ENCODE results near the gene TMEM95. TPM values are rescaled to one million over a fixed set of nuclear protein-coding genes. Genes with fewer than 3 reads are reported as not detected.

Gene TMEM95
- polyA plus RNA-seq, 1 donor from 2014 or later: not detected

DNA sequence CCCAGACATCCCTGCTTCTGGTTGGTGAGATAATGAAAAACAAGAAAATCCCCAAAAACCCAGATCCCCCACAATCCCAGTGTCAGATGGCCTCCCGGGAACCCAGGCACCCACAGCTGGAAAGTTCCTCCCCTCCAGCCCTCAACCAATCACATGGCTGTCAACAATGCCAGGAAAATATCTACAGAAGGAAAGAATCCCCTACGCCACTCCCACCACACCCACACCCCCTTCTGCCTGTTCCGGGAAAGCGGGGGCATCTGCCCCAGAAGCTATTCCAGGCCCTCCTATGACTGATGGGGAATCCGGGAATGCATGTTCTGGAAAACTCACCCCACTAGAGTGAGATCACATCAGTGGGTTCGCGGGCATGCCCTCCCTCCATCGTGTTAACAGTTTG is 1.8 kb downstream of the TMEM95 start:
- no peak overlapping the region for H3K4me3 ChIP-seq (ENCODE audit: low read length)
- H3K36me3 ChIP-seq (ENCODE audit: insufficient read depth, low read length): no peaks in the 10 kb centered on the region
- H3K79me2 ChIP-seq (replicated peaks; ENCODE audit: insufficient read depth, low read length): peaks cover 3% of the 10 kb centered on the region
- no peak overlapping the region for H3K4me2 ChIP-seq (ENCODE audit: low read length)
- H3F3A ChIP-seq (ENCODE audit: insufficient read depth, low read length, poor library complexity, severe bottlenecking): no peaks in the 10 kb centered on the region
- H3K9me3 ChIP-seq (ENCODE audit: low read length): no peaks in the 10 kb centered on the region
- no peaks in the 10 kb centered on the region for H3K27me3 ChIP-seq (ENCODE audit: insufficient read depth, low read depth, low read length)
- H3K9me2 ChIP-seq (ENCODE audit: insufficient read depth, low read length): no peaks in the 10 kb centered on the region
- H4K20me1 ChIP-seq (ENCODE audit: insufficient read depth): no peaks in the 10 kb centered on the region
- H3K27ac ChIP-seq (ENCODE audit: low read length): no peak overlapping the region
- H3K9ac ChIP-seq (ENCODE audit: low read length): no peak overlapping the region
- no peak overlapping the region for H2AFZ ChIP-seq (ENCODE audit: low read depth, low read length)
- TF ChIP-seq, protein P1, sequence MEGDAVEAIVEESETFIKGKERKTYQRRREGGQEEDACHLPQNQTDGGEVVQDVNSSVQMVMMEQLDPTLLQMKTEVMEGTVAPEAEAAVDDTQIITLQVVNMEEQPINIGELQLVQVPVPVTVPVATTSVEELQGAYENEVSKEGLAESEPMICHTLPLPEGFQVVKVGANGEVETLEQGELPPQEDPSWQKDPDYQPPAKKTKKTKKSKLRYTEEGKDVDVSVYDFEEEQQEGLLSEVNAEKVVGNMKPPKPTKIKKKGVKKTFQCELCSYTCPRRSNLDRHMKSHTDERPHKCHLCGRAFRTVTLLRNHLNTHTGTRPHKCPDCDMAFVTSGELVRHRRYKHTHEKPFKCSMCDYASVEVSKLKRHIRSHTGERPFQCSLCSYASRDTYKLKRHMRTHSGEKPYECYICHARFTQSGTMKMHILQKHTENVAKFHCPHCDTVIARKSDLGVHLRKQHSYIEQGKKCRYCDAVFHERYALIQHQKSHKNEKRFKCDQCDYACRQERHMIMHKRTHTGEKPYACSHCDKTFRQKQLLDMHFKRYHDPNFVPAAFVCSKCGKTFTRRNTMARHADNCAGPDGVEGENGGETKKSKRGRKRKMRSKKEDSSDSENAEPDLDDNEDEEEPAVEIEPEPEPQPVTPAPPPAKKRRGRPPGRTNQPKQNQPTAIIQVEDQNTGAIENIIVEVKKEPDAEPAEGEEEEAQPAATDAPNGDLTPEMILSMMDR (IDR thresholded peaks at IDR 0.05; ENCODE audit: poor library complexity, severe bottlenecking): no peak
- TF ChIP-seq TAF1 (IDR thresholded peaks at IDR 0.05; ENCODE audit: low read depth): no peak
- TF ChIP-seq POLR2AphosphoS5 (IDR thresholded peaks at IDR 0.05): no peak
- TF ChIP-seq MXI1 (conservative IDR thresholded peaks at IDR 0.05; ENCODE audit: poor library complexity, severe bottlenecking): no peak
- TF ChIP-seq RAD21 (conservative IDR thresholded peaks at IDR 0.05): no peak

GRCh38 chr17:7357381-7357780 is 2.4 kb downstream of the TMEM95 start:
- no peaks in the 10 kb centered on the region for H3K9me3 ChIP-seq (ENCODE audit: low read length)
- no peaks in the 10 kb centered on the region for H3K36me3 ChIP-seq (ENCODE audit: insufficient read depth, low read length)
- no peaks in the 10 kb centered on the region for H3K9me2 ChIP-seq (ENCODE audit: insufficient read depth, low read length)
- H3K4me2 ChIP-seq (ENCODE audit: low read length): no peak overlapping the region
- H3F3A ChIP-seq (ENCODE audit: insufficient read depth, low read length, poor library complexity, severe bottlenecking): no peaks in the 10 kb centered on the region
- no peaks in the 10 kb centered on the region for H4K20me1 ChIP-seq (ENCODE audit: insufficient read depth)
- no peak overlapping the region for H3K27ac ChIP-seq (ENCODE audit: low read length)
- TF ChIP-seq SMC3 (conservative IDR thresholded peaks at IDR 0.05; ENCODE audit: poor library complexity) (no peak), REST (IDR thresholded peaks at IDR 0.05; ENCODE audit: borderline replicate concordance) (no peak), EP300 (conservative IDR thresholded peaks at IDR 0.05; ENCODE audit: poor library complexity, severe bottlenecking) (no peak)
- H3K9ac ChIP-seq (ENCODE audit: low read length): no peak overlapping the region
- H3K4me3 ChIP-seq (ENCODE audit: low read length): no peak overlapping the region
- no peaks in the 10 kb centered on the region for H3K27me3 ChIP-seq (ENCODE audit: insufficient read depth, low read depth, low read length)
- no peak overlapping the region for H2AFZ ChIP-seq (ENCODE audit: low read depth, low read length)
- H3K79me2 ChIP-seq (replicated peaks; ENCODE audit: insufficient read depth, low read length): peaks cover 3% of the 10 kb centered on the region

DNA sequence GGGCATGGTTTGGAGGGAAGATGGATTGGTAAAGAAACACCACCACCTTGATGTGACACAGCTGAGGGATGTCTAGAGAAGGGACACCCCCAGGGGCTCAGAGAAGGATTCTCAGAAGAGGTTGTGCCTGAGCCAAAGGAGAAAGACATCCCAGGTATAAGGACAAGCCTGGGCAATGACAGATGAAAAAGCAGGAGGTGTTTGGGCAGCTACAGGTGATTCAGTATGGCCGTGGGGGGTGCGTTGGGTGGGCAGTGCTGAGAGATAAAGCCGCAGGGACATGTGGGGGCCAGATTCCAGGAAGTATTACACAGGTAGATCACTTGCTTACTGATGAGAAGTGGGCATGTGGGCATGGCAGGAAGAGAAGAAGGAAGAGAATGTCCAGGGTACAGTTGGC is 7.0 kb downstream of the TMEM95 start:
- H4K20me1 ChIP-seq (ENCODE audit: insufficient read depth): no peaks in the 10 kb centered on the region
- H3F3A ChIP-seq (ENCODE audit: insufficient read depth, low read length, poor library complexity, severe bottlenecking): no peaks in the 10 kb centered on the region
- no peaks in the 10 kb centered on the region for H3K36me3 ChIP-seq (ENCODE audit: insufficient read depth, low read length)
- no peaks in the 10 kb centered on the region for H3K9me2 ChIP-seq (ENCODE audit: insufficient read depth, low read length)
- no peak overlapping the region for H2AFZ ChIP-seq (ENCODE audit: low read depth, low read length)
- H3K27me3 ChIP-seq (ENCODE audit: insufficient read depth, low read depth, low read length): no peaks in the 10 kb centered on the region
- TF ChIP-seq, protein P1 (IDR thresholded peaks at IDR 0.05; ENCODE audit: poor library complexity, severe bottlenecking): no peak
- no peak for TF ChIP-seq RAD21 (conservative IDR thresholded peaks at IDR 0.05)
- no peak for TF ChIP-seq TAF1 (IDR thresholded peaks at IDR 0.05; ENCODE audit: low read depth)
- no peaks in the 10 kb centered on the region for H3K9me3 ChIP-seq (ENCODE audit: low read length)
- H3K27ac ChIP-seq (ENCODE audit: low read length): no peak overlapping the region
- H3K4me3 ChIP-seq (ENCODE audit: low read length): no peak overlapping the region
- no peaks in the 10 kb centered on the region for H3K79me2 ChIP-seq (replicated peaks; ENCODE audit: insufficient read depth, low read length)
- no peak overlapping the region for H3K9ac ChIP-seq (ENCODE audit: low read length)
- H3K4me2 ChIP-seq (ENCODE audit: low read length): no peak overlapping the region

Measured in neural cell (in vitro differentiated cells).